NCI-H2029 treated with DMSO at 0.1 percent for 48 hours (cell line): ENCODE data around the gene FLACC1.
"Not testable (repeated sequence)": the region's sequence is repeated elsewhere in the genome, so short reads cannot be mapped to it uniquely, and the experiment has no call there.

Experiments
- DNase-seq: peaks from one replicate; lab custom pipeline; 2025; lab: John Stamatoyannopoulos, UW

The FLACC1 gene

DNA sequence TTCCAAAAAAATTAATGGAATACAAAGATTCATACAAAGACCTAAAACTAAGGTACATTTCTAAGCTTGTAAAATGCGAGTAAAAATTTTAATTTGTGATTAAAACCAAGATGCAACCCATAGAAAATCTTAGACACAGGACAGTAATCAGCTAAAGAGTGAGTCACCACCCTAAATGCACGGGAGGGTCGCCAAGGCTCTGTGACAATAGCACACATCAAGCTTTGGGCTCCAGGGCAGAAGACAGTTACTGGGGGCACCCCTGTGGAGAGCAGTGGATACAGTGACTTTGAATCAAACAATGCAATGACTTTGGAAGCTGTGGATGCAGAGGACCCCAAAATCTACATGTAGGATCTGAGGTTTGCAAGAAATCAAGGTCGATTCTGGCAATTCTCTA is 7.5 kb downstream of the FLACC1 start:
- no peak for DNase-seq

DNA sequence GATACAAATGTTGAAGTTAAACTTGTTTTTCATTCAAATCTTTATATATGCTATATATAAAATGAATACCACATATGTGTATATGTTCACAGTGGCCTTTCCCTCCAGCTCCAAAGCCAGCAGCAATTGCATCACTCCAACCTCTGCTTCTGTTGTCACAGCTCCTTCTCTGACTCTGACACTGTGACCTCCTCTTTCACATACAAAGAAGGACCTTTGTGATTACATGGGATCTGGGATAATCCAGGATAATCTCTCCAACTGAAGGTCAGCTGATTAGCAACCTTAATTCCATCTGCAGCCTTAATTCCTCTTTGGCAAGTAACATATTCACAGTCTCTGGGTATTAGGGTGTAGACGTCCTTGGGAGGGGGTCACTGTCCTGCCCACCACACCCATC is 8.4 kb downstream of the FLACC1 start:
- DNase-seq: no peak

DNA sequence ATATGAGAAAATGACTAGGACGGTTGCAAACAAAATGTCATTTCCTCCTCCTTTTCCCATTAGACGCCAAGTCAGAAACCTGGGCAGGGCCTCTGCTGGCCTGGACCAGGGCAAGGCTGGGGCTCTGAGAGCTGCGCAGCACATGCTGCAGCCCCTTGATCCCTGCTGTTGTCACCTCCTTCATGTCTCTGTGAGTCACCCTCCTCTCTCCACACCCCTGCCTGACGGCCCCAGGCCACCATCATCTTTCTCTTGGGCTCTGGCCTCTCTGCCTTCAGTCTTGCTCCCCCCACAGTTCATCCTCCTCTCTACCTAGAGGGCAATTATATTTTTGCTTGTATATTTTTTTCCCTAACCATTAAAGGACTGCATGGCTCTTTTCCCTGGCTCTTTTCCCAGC is 10.0 kb downstream of the FLACC1 start:
- no peak for DNase-seq

DNA sequence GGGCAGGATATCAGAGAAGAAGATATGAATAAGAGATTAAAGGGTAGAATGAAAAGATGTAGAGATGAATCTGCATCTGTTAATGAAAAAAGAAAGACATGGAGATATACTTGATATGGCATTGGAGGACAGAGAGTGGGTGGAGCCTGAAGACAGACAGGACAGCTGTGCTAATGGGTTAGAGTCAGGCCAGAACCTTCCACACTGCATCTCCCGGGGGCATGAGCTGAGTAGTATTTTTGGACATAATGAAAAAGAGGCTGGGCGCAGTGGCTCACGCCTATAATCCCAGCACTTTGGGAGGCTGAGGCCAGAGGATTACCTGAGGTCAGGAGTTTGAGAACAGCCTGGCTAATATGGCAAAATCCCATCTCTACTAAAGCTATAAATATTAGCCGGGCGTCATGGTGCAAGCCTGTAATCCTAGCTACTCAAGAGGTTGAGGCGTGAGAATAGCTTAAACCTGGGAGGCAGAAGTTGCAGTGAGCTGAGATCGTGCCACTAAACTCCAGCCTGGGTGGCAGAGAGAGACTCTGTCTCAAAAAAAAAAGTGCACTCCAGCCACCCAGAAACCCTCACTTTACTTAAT is 11.4 kb downstream of the FLACC1 start:
- no peak for DNase-seq

DNA sequence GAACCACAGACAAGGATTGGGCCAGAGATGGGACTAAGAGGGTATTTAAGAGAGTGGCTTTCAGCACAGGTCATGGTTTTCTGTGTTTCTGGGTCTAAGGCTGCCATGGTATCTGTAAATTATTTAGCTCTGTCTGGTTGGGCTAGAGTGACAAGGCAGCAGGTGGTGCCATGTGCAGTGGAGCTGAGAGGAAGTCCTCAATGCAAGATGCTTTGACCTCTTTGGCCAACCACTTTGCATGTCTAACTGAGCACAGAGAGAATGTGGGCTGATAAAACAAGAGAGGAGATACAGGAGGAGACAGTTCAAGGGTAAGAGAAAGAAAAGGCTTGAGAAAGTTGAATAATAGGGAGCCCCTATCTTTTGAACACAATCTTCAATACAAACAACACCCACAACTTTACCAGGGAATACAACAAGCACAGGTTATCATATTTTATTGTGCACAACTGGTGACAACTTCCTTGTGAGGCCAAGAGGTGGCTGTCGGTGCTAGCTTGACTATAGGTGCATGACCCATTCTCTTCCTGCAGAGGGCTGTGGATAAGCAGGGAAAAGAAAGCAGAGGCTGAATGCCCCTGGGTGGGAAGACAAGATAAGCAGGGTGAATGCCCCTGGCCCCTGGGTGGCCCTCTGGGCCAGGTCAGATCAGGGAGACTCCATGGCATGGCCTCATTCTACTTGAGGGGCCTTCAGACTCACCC is 12.3 kb downstream of the FLACC1 start:
- DNase-seq: no peak

DNA sequence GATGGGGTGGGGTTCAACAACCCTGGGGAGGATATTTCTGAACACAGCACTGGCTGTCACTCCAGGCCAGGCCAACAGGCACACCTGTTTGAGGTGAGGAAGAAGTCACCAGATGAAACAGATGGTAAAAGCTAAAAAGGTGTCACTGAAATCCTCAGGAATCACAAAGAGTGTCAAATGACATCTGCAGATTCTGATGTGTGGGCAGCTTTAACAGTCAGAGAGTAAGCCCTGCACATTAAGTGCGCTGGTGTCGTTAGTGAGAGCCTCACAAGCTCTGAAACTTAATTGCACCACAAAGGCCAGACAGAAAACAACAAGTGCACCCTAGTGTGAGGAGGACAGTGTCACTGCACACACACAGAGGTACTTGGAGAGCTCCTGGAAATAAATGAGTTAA is 13.6 kb downstream of the FLACC1 start:
- no peak for DNase-seq

DNA sequence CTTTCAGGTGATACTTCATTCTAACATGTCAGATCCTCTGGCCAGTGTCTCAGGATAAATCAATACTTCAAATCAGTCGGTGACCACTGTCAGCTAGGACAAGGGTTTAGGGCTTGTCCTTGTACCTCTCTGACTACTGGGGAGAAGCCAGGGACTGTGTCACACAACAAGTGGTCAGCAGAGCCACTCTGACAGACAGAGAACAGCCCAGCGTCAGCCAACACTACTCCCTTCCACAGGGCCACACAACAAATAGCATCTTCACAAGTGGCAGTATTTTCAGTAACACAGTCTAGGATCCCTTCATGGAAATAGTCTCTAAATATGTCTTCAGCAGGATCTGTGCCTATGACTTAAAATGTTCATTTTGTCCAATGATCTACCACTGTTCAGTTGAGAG is 14.2 kb downstream of the FLACC1 start:
- no peak for DNase-seq

DNA sequence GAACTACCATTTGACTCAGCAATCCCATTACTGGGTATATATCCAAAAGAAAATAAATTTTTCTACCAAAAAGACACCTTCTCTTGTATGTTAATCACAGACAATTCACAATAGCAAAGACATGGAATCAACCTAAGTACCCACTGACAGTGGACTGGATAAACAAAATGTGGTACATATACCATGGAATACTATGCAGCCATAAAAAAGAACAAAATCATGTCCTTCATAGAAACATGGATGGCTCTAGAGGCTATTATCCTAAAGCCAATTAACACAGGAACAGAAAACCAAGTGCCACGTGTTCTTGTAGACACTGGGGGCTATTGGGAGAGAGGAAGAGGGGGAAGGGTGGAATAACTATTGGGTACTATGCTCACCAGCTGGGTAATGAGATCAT is 27.7 kb downstream of the FLACC1 start:
- DNase-seq: no peak

DNA sequence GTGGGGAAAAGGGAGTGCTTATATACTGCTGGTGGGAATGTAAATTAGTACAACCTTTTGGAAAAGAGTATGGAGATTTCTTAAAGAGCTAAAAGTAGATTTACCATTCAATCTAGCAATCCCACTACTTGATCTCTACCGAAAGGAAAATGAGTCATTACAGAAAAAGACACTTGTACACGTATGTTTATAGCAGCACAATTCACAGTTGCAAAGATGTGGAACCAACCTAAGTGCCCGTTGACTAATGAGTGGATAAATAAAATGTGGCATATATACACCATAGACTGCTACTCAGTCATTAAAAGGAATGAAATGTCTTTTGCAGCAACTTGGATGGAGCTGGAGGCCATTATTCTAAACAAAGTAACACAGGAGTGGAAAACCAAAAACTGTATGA is 29.5 kb downstream of the FLACC1 start:
- DNase-seq: no peak

DNA sequence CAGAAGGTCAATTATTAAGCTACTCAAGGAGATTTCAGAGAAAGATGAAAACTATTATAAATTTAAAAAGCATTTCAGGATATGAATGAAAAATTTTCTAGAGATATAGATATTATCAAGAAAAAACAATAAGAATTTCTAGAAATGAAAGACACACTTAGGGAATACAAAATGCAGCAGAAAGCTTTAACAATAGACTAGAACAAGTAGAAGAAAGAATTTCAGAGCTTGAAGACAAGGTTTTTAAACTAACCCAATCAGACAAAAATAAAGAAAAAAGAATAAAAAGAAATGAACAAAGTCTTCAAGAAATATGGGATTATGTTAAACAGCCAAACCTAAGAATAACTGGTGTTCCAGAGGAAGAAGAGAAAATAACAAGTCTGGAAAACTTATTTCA is 34.4 kb downstream of the FLACC1 start:
- DNase-seq: no peak

DNA sequence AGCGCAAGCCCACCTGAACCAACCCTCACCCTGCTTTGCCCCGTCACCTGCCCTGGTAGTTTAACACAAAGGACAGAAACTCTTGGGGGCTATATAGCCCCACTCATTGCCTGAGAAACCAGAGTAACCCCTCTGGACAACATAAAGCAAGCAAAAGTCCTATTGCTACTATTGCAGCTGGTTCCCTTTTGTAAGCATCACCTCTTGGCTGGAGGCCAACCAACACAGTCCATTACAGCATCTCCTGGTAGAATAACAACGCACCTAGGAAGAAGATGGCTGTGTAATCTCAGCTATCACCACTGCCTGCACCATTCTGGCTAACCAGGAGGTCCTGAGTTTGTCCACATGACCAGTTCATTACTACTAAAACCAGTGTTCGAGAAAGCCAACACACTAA is 36.4 kb downstream of the FLACC1 start:
- no peak for DNase-seq

DNA sequence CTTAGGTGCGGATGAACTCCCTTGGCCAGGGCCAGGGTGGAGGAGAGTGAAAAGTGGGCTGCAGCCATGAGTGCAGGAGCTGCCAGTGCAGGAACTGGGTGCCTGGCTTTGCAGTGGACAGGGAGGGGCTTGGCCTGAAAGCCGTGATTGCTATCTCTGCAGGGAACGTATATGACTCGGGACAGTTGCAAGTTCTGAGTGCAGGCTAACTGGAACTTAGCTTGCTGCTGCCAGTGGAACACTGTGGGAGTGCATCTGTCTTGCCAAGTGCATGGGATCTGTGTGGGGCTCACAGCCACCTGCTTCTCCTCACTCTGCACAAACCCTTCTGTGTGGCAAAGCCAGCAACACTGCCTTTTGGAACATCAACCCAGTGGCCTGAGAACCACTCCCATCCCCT is 36.9 kb downstream of the FLACC1 start:
- DNase-seq: no peak

DNA sequence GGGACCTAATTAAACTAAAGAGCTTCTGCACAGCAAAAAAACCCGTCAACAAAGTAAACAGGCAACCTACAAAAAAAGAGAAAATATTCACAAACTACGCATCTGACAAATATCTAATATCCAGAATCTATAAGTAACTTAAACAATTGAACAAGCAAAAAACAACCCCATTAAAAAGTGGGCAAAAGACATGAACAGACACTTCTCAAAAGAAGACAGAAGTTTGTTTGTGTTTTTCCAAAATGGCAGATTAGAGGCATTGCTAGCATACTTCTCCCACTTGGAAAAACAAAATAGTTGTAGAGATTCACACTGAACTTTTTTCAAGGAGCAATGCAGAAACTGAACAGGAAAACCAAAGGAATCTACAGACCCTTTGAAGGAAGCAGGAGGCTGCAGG is 37.6 kb downstream of the FLACC1 start:
- DNase-seq: no peak

DNA sequence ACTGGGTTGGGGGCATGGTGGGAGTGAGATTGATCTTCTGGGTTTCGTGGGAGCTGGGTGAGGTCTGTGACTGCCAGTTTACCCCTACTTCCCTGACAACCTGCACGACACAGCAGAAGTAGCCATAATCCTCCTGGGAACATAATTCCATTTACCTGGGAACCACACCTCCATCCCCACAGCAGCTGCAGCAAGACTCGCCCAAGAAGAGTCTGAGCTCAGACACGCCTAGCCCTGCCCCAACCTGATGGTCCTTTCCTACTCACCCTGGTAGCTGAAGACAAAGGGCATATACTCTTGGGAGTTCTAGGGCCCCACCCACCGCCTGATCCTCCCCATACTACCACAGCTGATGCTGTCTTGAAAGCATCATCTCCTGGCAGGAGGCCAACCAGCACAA is 43.8 kb downstream of the FLACC1 start:
- no peak for DNase-seq

DNA sequence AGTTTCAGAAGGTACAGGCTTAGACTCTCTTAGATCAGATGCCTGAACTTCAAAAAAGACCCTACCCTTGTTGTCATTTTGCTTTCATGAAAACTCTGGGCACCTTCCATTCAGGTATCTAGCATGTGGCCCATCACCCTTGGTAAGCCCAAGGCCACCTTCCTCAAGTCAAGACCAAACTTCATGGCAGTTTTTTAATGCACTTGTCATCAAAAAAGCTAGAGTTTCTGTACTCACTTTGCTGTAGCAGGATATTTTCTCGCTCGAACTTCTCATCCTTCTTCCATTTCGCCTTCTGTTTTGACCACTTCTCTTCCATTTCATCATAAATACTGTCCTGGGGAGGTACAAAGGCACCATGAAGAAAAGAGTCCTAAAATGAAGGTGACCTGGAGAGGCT is 48.2 kb downstream of the FLACC1 start:
- DNase-seq: no peak

DNA sequence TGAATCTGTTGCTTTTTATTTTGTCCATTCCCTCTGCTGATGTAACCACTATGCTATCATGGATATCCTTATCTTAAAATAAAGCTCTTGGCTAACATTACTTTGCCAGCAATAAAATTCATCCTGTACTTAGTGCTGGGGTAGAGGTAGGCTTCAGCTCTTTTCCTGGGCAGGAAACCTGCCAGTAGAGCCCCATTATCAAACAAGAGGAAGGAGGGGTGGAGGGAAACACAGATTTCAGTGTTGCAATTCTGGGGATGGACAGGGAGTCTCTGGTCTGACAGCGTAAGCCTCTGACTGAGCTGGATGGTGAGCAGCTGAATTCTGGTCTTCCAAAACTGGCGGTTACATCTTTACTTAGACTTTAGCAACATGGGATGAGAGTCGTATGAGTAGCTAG is 49.3 kb downstream of the FLACC1 start:
- DNase-seq: no peak

DNA sequence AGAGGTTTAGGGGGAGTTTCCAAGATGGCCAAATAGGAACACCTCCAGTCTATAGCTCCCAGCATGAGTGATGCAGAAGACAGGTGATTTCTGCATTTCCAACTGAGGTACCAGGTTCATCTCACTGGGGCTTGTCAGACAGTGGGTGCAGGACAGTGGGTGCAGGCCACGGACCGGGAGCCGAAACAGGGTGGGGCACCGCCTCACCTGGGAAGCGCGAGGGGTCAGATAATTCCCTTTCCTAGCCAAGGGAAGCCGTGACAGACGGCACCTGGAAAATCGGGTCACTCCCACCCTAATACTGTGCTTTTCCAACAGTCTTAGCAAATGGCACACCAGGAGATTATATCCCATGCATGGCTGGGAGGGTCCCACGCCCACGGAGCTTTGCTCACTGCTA is 57.2 kb downstream of the FLACC1 start:
- DNase-seq: not testable (repeated sequence)

DNA sequence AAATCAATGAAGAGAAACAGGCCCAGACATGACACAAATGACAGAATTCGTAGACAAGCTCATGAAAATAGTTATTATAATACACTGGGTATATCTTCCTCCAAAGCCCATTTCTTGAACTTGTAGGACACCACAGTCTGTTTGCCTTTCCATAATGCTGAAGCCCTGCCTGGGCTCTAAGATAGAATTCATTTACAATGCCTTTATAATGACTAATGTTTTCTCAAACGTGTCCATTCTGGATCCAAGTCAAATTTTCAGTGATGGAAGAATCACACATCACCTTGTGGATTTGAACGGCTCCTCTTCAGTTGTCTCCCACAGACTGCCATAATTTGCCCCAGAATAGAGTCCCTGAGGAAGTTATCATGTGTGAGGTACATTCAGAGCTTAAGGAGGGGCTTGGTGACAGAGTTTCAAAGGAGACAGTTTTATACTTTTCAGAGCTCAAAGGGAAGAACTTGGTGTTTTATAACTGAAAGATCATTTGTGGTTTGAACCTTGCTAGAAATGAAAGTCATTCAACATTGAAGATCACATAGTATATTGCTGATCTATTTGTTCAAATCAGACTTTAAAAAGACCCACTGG is 58.6 kb downstream of the FLACC1 start:
- no peak for DNase-seq

DNA sequence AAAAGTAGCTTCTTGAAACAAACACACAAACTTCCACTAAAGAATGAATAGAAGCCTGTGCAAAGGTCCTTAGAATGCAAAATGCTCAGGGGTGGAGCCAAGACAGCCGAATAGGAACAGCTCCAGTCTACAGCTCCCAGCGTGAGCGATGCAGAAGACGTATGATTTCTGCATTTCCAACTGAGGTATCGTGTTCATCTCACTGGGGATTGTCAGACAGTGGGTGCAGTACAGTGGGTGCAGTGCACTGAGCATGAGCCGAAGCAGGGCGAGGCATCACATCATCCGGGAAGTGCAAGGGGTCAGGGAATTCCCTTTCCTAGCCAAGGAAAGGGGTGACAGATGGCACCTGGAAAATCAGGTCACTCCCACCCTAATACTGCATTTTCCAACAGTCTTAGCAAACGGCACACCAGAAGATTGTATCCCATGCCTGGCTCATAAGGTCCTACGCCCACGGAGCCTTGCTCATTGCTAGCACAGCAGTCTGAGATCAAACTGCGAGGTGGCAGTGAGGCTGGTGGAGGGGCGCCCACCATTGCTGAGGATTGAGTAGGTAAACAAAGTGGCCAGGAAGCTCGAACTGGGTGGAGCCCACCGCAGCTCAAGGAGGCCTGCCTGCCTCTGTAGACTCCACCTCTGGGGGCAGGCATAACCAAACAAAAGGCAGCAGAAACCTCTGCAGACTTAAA is 66.5 kb downstream of the FLACC1 start:
- not testable (repeated sequence) for DNase-seq

DNA sequence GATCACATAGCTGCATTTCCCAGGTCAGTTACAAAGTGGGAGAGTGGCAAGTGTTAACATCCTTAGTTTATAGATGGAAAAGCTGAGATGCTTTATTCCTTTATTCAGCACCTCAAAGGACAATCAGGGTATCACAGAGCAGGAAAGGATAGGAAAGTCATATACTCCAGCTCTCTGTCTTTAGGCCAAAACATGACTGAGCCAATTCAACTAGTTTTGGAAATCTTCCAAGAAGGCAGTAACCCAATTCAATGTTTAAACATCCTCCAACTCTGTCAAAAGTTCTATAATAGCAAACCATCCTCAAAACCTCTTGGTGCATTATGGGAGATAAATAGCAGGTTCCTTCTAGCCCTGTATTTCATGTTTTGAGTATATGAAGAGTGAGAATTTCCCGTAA is 71.6 kb downstream of the FLACC1 start:
- no peak for DNase-seq

DNA sequence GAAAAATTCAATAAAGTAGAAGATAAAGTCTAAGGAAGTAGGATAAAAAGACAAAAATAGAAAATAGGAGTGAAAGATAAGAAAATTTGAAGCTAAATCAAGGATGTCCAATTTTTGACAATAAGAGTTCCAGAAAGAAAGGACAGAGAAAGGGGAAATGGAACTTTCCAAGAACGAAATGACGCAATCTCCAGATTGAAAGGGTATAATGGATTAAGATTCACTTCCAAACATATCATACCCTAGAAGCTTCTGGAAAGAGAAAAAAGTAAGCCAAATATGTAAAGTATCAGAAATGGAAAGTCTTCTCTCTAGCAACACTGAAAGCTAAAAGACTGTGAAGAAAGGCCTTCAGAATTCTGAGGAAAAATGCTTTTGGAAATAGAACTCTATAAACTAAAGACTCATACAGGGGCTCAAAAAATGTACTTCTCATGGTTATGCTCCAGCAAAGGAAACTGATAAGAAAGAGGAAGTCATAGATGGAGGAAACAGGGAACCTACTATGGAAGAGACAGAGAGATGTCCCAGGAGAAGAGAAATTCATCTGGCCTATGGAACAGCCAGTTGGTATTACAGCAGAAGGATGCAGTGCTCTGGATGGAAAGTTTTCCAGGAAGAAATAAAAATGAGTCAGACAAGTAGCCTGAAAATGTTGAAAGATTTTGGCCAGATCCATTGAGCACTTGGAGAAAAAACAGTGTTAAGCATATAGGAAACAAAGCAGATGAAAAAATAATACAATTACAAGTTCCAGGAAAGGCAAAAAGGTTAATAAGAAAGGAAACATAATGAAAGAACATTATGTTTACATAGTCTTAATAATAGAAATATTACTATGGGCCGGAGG is 76.7 kb downstream of the FLACC1 start:
- DNase-seq: no peak

DNA sequence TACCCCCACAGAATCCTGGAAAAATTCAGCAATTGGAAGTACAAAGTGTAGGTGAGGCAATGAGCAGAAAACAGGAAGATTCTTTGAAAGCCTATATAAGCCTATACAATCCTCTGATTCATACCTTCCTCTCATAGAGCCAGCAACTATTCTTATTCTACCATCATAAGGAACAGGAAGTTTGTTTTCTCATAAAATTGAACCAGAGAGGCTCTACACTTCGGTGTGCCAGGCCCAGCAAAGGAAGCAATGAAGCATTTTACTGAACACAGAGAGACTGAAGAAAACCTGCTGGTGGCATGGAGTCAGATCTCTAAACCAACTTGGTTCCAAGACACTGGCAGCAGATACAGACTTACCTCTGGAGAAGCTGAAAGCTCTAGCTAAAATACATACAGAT is 78.1 kb downstream of the FLACC1 start:
- DNase-seq: no peak
